Breast epithelium (tissue), 3 donors: Measurements from ENCODE around the gene CLDN34.

ENCODE experiments used
- CTCF ChIP-seq, 3 donors: fragments of 450-650 bp; IDR thresholded peaks; one replicate each; pipeline ENCODE4 v1.5.1; 2016 to 2017; ENCODE audit warnings: antibody characterized with exemption in 3 of 3, mild to moderate bottlenecking in 3 of 3, moderate library complexity in 3 of 3
- POLR2A ChIP-seq: fragments of 450-650 bp; IDR thresholded peaks from one replicate; pipeline ENCODE4 v1.6.1; 2016; ENCODE audit warnings: antibody characterized with exemption, mild to moderate bottlenecking, moderate library complexity
- POLR2AphosphoS5 ChIP-seq, 3 donors: sonication (generic); formaldehyde crosslinking; IDR thresholded peaks; one replicate each; pipeline ENCODE4 v1.6.1; 2017; ENCODE audit warnings: antibody characterized with exemption in 3 of 3

DNA sequence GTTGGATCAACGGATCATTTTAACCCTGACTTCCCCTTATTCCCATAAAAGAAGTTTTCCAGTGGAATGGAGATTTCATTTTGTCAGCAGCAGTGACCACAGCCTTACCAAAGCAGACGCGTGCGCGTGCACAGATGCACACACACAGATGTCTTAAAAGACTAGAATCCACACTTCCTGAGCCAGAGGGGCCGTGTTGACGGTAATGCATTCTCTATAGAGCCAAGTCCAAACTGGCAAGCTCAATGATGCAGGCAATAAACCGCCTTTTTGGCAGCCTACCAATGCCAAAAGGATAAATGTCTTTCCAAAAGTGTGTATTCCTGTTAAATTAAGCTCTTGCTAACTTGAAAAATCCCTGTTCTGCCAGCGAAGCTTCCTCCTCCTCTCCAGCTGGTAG is 18.8 kb upstream of the CLDN34 start:
- no peak for TF ChIP-seq POLR2A
- TF ChIP-seq CTCF (IDR thresholded peaks at IDR 0.05), result no peak
- no peak for TF ChIP-seq POLR2AphosphoS5 (IDR thresholded peaks at IDR 0.05)
